ENCODE measurements around the gene RGS6.

Gene RGS6

GRCh38 chr14:72513965-72514659 is 581.9 kb downstream of the RGS6 start:
- no peak for DNase-seq

GRCh38 chr14:72514660-72515025 is 582.4 kb downstream of the RGS6 start:
- no peak for DNase-seq

GRCh38 chr14:72515779-72516770 is 583.8 kb downstream of the RGS6 start:
- DNase-seq: no peak

GRCh38 chr14:72516936-72517700 is 584.9 kb downstream of the RGS6 start:
- peak; percentile 77 for DNase-seq

GRCh38 chr14:72517736-72518135 is 585.5 kb downstream of the RGS6 start:
- DNase-seq: no peak

- DNase-seq: peak; percentile 41
These were observed 586.7 kb downstream of the RGS6 start for GRCh38 chr14:72518809-72519377.

GRCh38 chr14:72519543-72519942 is 587.3 kb downstream of the RGS6 start:
- DNase-seq: no peak

GRCh38 chr14:72521045-72521444 is 588.8 kb downstream of the RGS6 start:
- DNase-seq: no peak

- no peak for DNase-seq
These were observed 589.9 kb downstream of the RGS6 start for GRCh38 chr14:72521968-72522741.

- DNase-seq: no peak
These were observed 590.6 kb downstream of the RGS6 start for GRCh38 chr14:72522847-72523246.

GRCh38 chr14:72523424-72524294 is 591.4 kb downstream of the RGS6 start:
- DNase-seq: no peak

GRCh38 chr14:72524295-72524629 is 592.0 kb downstream of the RGS6 start:
- no peak for DNase-seq

GRCh38 chr14:72525087-72525915 is 593.1 kb downstream of the RGS6 start:
- DNase-seq: no peak

GRCh38 chr14:72527591-72527990 is 595.4 kb downstream of the RGS6 start:
- no peak for DNase-seq

GRCh38 chr14:72528059-72528862 is 596.0 kb downstream of the RGS6 start:
- DNase-seq: no peak

- DNase-seq: no peak
These were observed 596.6 kb downstream of the RGS6 start for GRCh38 chr14:72528863-72529175.

GRCh38 chr14:72532686-72533454 is 600.6 kb downstream of the RGS6 start:
- DNase-seq: no peak

- no peak for DNase-seq
These were observed 603.3 kb downstream of the RGS6 start for GRCh38 chr14:72535485-72535884.

GRCh38 chr14:72538387-72538786 is 606.2 kb downstream of the RGS6 start:
- no peak for DNase-seq

Data from CD4-positive, alpha-beta T cell treated with Interleukin-15 for 1 hour (primary cell).